Measurements from ENCODE around the gene WFDC10B. TPM values are rescaled to one million over a fixed set of nuclear protein-coding genes. Genes with fewer than 3 reads are reported as not detected.

The WFDC10B gene
- total and polyA plus RNA-seq, 4 donors = 1.5 to 2.0 (median 2.0) TPM; not detected in 1

DNA sequence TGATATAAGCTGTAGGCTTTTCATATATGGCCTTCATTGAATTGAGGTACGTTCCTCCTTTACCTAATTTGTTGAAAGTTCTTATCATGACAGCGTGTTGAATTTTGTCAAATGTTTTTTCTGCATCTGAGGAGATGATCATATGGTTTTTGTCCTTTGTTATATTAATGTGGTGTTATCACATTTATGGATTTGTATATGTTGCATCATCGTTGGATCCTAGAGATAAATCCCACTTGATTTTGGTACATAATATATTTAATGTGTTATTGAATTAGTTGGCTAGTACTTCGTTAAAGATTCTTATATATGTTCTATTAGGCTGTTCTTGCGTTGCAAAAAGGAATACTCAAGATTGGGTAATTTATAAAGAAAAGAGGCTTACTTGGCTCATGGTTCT is 65.1 kb downstream of the WFDC10B start:
- peaks cover 0 to 2% (median 0%) of the 10 kb centered on the region in 4 donors for H3K9me3 ChIP-seq (ENCODE audit: control insufficient read depth in 4 of 4, insufficient read depth in 3 of 4, low read length in 3 of 4)
- H3K27me3 ChIP-seq (ENCODE audit: control insufficient read depth in 3 of 3, insufficient read depth in 3 of 3, low read length in 2 of 3) = no peaks in the 10 kb centered on the region
- H3K27ac ChIP-seq (ENCODE audit: low read depth in 1 of 2, low read length in 1 of 2) = no peak overlapping the region
- no peaks in the 10 kb centered on the region for H3K4me1 ChIP-seq (ENCODE audit: control insufficient read depth in 5 of 5, insufficient read depth in 5 of 5, low read length in 5 of 5)
- no peak overlapping the region for H3K4me3 ChIP-seq
- no peaks in the 10 kb centered on the region for H3K36me3 ChIP-seq (ENCODE audit: control insufficient read depth in 4 of 4, insufficient read depth in 4 of 4, low read length in 4 of 4)
- DNase-seq (no peak), ATAC-seq (ENCODE audit: insufficient read depth, low FRiP score) (no peak)
- no peak overlapping the region for H3K9ac ChIP-seq (ENCODE audit: insufficient read depth in 1 of 2, low read length in 2 of 2)
- TF ChIP-seq CTCF (IDR thresholded peaks at IDR 0.05; ENCODE audit: control extremely low read depth, extremely low read depth) = no peak
- 87 to 93% methylated on average over 5 of the region's 5 CpGs for WGBS, 2 donors

GRCh38 chr20:45636513-45636912 is 68.3 kb downstream of the WFDC10B start:
- ATAC-seq (ENCODE audit: insufficient read depth, low FRiP score) = no peak
- Histone ChIP-seq H3K4me1 (ENCODE audit: control insufficient read depth in 5 of 5, insufficient read depth in 5 of 5, low read length in 5 of 5) (no peaks in the 10 kb centered on the region), H3K36me3 (ENCODE audit: control insufficient read depth in 4 of 4, insufficient read depth in 4 of 4, low read length in 4 of 4) (no peaks in the 10 kb centered on the region), H3K9ac (ENCODE audit: insufficient read depth in 1 of 2, low read length in 2 of 2) (no peak overlapping the region), H3K4me3 (no peak overlapping the region), H3K27ac (ENCODE audit: low read depth in 1 of 2, low read length in 1 of 2) (no peak overlapping the region), H3K9me3 (ENCODE audit: control insufficient read depth in 4 of 4, insufficient read depth in 3 of 4, low read length in 3 of 4) (peaks cover 0 to 2% (median 0%) of the 10 kb centered on the region in 4 donors), H3K27me3 (ENCODE audit: control insufficient read depth in 3 of 3, insufficient read depth in 3 of 3, low read length in 2 of 3) (no peaks in the 10 kb centered on the region)
- 92 to 97% methylated on average over 1 of the region's 1 CpG for WGBS, 2 donors
- TF ChIP-seq CTCF (IDR thresholded peaks at IDR 0.05; ENCODE audit: control extremely low read depth, extremely low read depth) = no peak
- DNase-seq = no peak

Small RNA genes lying within 50 kb of the gene (small RNA-seq; reads per million reads assigned to genes)
- 0.06 reads per million for gene MIR3617 (ENCODE audit: low replicate concordance)
- not detected for gene SPINT5P (ENCODE audit: low replicate concordance)

Other genes with a start within 250 kb of the WFDC10B start
- gene WFDC2, start 235.3 kb downstream of the WFDC10B start, total RNA-seq = 100 to 1,000 TPM in 1 of 2 donors, 10 to 100 TPM in 1; 62.8 to 499 TPM
- 1,000 to 10,000 TPM in 1 of 2 donors, 100 to 1,000 TPM in 1; 547 to 1,020 TPM for gene WFDC2, start 235.3 kb downstream of the WFDC10B start, polyA plus RNA-seq
- not detected for gene SPINT3, start 189.4 kb downstream of the WFDC10B start, total RNA-seq
- gene SPINT3, start 189.4 kb downstream of the WFDC10B start, polyA plus RNA-seq = under 1 TPM in 1 of 2 donors, not detected in 1; 0.18 TPM
- gene WFDC6, start 165.5 kb downstream of the WFDC10B start, total RNA-seq = 1 to 10 TPM in 1 of 2 donors, not detected in 1; 2.3 TPM
- gene WFDC6, start 165.5 kb downstream of the WFDC10B start, polyA plus RNA-seq = 1 to 10 TPM in 1 of 2 donors, under 1 TPM in 1; 0.24 to 1.0 TPM
- gene EPPIN, start 157.6 kb downstream of the WFDC10B start, total RNA-seq = 1 to 10 TPM in 1 of 2 donors, under 1 TPM in 1; 0.09 to 1.3 TPM
- under 1 TPM; 0.13 to 0.53 TPM for gene EPPIN, start 157.6 kb downstream of the WFDC10B start, polyA plus RNA-seq
- gene WFDC8, start 125.7 kb downstream of the WFDC10B start, total RNA-seq = under 1 TPM in 1 of 2 donors, not detected in 1; 0.26 TPM
- gene WFDC8, start 125.7 kb downstream of the WFDC10B start, polyA plus RNA-seq = not detected
- gene WFDC10A, start 75.3 kb downstream of the WFDC10B start, total RNA-seq = not detected
- not detected for gene WFDC10A, start 75.3 kb downstream of the WFDC10B start, polyA plus RNA-seq
- not detected for gene WFDC9, start 73.7 kb downstream of the WFDC10B start, total RNA-seq
- not detected for gene WFDC9, start 73.7 kb downstream of the WFDC10B start, polyA plus RNA-seq
- not detected for gene WFDC11, start 34.8 kb downstream of the WFDC10B start, total RNA-seq
- gene WFDC11, start 34.8 kb downstream of the WFDC10B start, polyA plus RNA-seq = not detected
- gene WFDC13, start 3.0 kb downstream of the WFDC10B start, total RNA-seq = under 1 TPM in 1 of 2 donors, not detected in 1; 0.17 TPM
- under 1 TPM; 0.03 to 0.10 TPM for gene WFDC13, start 3.0 kb downstream of the WFDC10B start, polyA plus RNA-seq
- not detected for gene SPINT4, start 17.3 kb upstream of the WFDC10B start, total RNA-seq
- not detected for gene SPINT4, start 17.3 kb upstream of the WFDC10B start, polyA plus RNA-seq
- 1 to 10 TPM; 1.8 to 3.6 TPM for gene WFDC3, start 86.9 kb upstream of the WFDC10B start, total RNA-seq
- gene WFDC3, start 86.9 kb upstream of the WFDC10B start, polyA plus RNA-seq = 10 to 100 TPM; 11.4 to 20.9 TPM
- 10 to 100 TPM; 21.1 to 38.5 TPM for gene DNTTIP1, start 86.9 kb upstream of the WFDC10B start, total RNA-seq
- 10 to 100 TPM; 66.4 to 72.1 TPM for gene DNTTIP1, start 86.9 kb upstream of the WFDC10B start, polyA plus RNA-seq
- 1 to 10 TPM; 2.5 to 3.9 TPM for gene UBE2C, start 107.6 kb upstream of the WFDC10B start, total RNA-seq
- gene UBE2C, start 107.6 kb upstream of the WFDC10B start, polyA plus RNA-seq = 10 to 100 TPM in 1 of 2 donors, 1 to 10 TPM in 1; 7.2 to 17.0 TPM
- under 1 TPM in 1 of 2 donors, not detected in 1; 0.54 TPM for gene TNNC2, start 122.3 kb upstream of the WFDC10B start, total RNA-seq
- gene TNNC2, start 122.3 kb upstream of the WFDC10B start, polyA plus RNA-seq = 1 to 10 TPM; 1.1 to 1.5 TPM
- gene SNX21, start 128.8 kb upstream of the WFDC10B start, total RNA-seq = 10 to 100 TPM; 30.9 to 34.4 TPM
- gene SNX21, start 128.8 kb upstream of the WFDC10B start, polyA plus RNA-seq = 10 to 100 TPM; 15.9 to 16.2 TPM
- 10 to 100 TPM; 24.7 to 29.7 TPM for gene ACOT8, start 152.4 kb upstream of the WFDC10B start, total RNA-seq
- gene ACOT8, start 152.4 kb upstream of the WFDC10B start, polyA plus RNA-seq = 10 to 100 TPM; 34.0 to 34.3 TPM
- 1 to 10 TPM; 3.7 to 5.2 TPM for gene ZSWIM3, start 152.6 kb upstream of the WFDC10B start, total RNA-seq
- 1 to 10 TPM; 1.7 to 3.0 TPM for gene ZSWIM3, start 152.6 kb upstream of the WFDC10B start, polyA plus RNA-seq
- 10 to 100 TPM in 1 of 2 donors, 1 to 10 TPM in 1; 5.2 to 11.1 TPM for gene ZSWIM1, start 176.2 kb upstream of the WFDC10B start, total RNA-seq
- gene ZSWIM1, start 176.2 kb upstream of the WFDC10B start, polyA plus RNA-seq = 1 to 10 TPM; 3.7 to 5.2 TPM
- 1 to 10 TPM; 2.1 to 3.8 TPM for gene SPATA25, start 182.6 kb upstream of the WFDC10B start, total RNA-seq
- gene SPATA25, start 182.6 kb upstream of the WFDC10B start, polyA plus RNA-seq = under 1 TPM; 0.77 to 0.97 TPM
- gene NEURL2, start 186.2 kb upstream of the WFDC10B start, total RNA-seq = 1 to 10 TPM; 5.8 to 8.3 TPM
- 1 to 10 TPM; 1.5 to 3.9 TPM for gene NEURL2, start 186.2 kb upstream of the WFDC10B start, polyA plus RNA-seq
- gene CTSA, start 186.3 kb upstream of the WFDC10B start, total RNA-seq = 100 to 1,000 TPM in 1 of 2 donors, 10 to 100 TPM in 1; 72.2 to 170 TPM
- 100 to 1,000 TPM; 109 to 247 TPM for gene CTSA, start 186.3 kb upstream of the WFDC10B start, polyA plus RNA-seq
- gene PLTP, start 207.1 kb upstream of the WFDC10B start, total RNA-seq = 10 to 100 TPM; 63.6 to 97.7 TPM
- 100 to 1,000 TPM in 1 of 2 donors, 10 to 100 TPM in 1; 26.9 to 125 TPM for gene PLTP, start 207.1 kb upstream of the WFDC10B start, polyA plus RNA-seq
- 10 to 100 TPM; 27.7 to 48.1 TPM for gene PCIF1, start 229.7 kb upstream of the WFDC10B start, total RNA-seq
- 10 to 100 TPM; 28.4 to 35.6 TPM for gene PCIF1, start 229.7 kb upstream of the WFDC10B start, polyA plus RNA-seq